OCI-LY1 (cell line): ENCODE data around the gene TRABD2B.

Experiments used
- H2AFZ ChIP-seq: fragments of 200-600 bp; sonication (generic), shearing (Covaris generic); 2 replicates; pipeline ENCODE4 v1.6.0; 2014; ENCODE audit warnings: antibody characterized with exemption, mild to moderate bottlenecking, low read length
- H3F3A ChIP-seq: fragments of 200-600 bp; sonication (generic), shearing (Covaris generic); 2 replicates; pipeline ENCODE4 v1.6.0; 2014; ENCODE audit warnings: mild to moderate bottlenecking, antibody characterized with exemption, low read length, moderate library complexity; ENCODE audit not compliant: insufficient read depth
- H3K27ac ChIP-seq: fragments of 200-600 bp; sonication (generic); 2 replicates; pipeline ENCODE4 v1.5.1; 2014; ENCODE audit warnings: low read length, mixed run types, mild to moderate bottlenecking, low read depth; ENCODE audit not compliant: poor library complexity, severe bottlenecking
- H3K27me3 ChIP-seq: fragments of 200-600 bp; sonication (generic); 2 replicates; pipeline ENCODE4 v1.6.0; 2014; ENCODE audit warnings: antibody characterized with exemption, mild to moderate bottlenecking, low read length, moderate library complexity; ENCODE audit not compliant: insufficient read depth
- H3K36me3 ChIP-seq: fragments of 200-600 bp; sonication (generic); 2 replicates; pipeline ENCODE4 v1.6.1; 2014; ENCODE audit warnings: mild to moderate bottlenecking, antibody characterized with exemption, low read length, moderate library complexity, mixed read lengths; ENCODE audit not compliant: insufficient read depth
- H3K4me1 ChIP-seq: fragments of 200-600 bp; sonication (generic); 2 replicates; pipeline ENCODE4 v1.5.1; 2014; ENCODE audit warnings: mild to moderate bottlenecking, low read length, moderate library complexity; ENCODE audit not compliant: insufficient read depth, severe bottlenecking
- H3K4me2 ChIP-seq: fragments of 200-600 bp; sonication (generic), shearing (Covaris generic); 2 replicates; pipeline ENCODE4 v1.6.1; 2014; ENCODE audit warnings: low read length
- H3K4me3 ChIP-seq: fragments of 200-600 bp; sonication (generic); 2 replicates; pipeline ENCODE4 v1.5.1; 2014; ENCODE audit warnings: low read length, low read depth, mild to moderate bottlenecking, mixed read lengths; ENCODE audit not compliant: poor library complexity, severe bottlenecking
- H3K79me2 ChIP-seq: fragments of 200-600 bp; shearing (Covaris generic); 2 replicates; pipeline ENCODE4 v1.6.1; 2016; ENCODE audit warnings: mixed run types, low read length, mixed read lengths; ENCODE audit not compliant: insufficient read depth
- H3K9ac ChIP-seq: fragments of 200-600 bp; sonication (generic), shearing (Covaris generic); 2 replicates; pipeline ENCODE4 v1.6.1; 2014; ENCODE audit warnings: mild to moderate bottlenecking, low read length, mixed read lengths
- H3K9me2 ChIP-seq: fragments of 200-600 bp; sonication (generic), shearing (Covaris generic); 2 replicates; pipeline ENCODE4 v1.6.1; 2014; ENCODE audit warnings: low read depth, mild to moderate bottlenecking, low read length, mixed read lengths
- H3K9me3 ChIP-seq: fragments of 200-600 bp; shearing (Covaris generic); 2 replicates; pipeline ENCODE4 v1.6.1; 2014; ENCODE audit warnings: low read length, mixed read lengths
- H4K20me1 ChIP-seq: fragments of 200-600 bp; sonication (generic), shearing (Covaris generic); 2 replicates; pipeline ENCODE4 v1.6.0; 2016; ENCODE audit warnings: mild to moderate bottlenecking, low read length; ENCODE audit not compliant: insufficient read depth
- EZH2 ChIP-seq: fragments of 200-600 bp; sonication (generic), shearing (Covaris generic); IDR thresholded peaks from 2 replicates; pipeline ENCODE4 v1.8.0; 2017; ENCODE audit warnings: borderline replicate concordance, mixed run types, mild to moderate bottlenecking, antibody characterized with exemption, low read length, moderate library complexity, mixed read lengths
- TF ChIP-seq, protein P1 (sequence below): fragments of 200-600 bp; sonication (generic), shearing (Covaris generic); IDR thresholded peaks from 2 replicates; pipeline ENCODE4 v1.5.1; 2017; ENCODE audit warnings: mild to moderate bottlenecking, antibody characterized with exemption, low read length, moderate library complexity, mixed read lengths

TRABD2B gene

DNA sequence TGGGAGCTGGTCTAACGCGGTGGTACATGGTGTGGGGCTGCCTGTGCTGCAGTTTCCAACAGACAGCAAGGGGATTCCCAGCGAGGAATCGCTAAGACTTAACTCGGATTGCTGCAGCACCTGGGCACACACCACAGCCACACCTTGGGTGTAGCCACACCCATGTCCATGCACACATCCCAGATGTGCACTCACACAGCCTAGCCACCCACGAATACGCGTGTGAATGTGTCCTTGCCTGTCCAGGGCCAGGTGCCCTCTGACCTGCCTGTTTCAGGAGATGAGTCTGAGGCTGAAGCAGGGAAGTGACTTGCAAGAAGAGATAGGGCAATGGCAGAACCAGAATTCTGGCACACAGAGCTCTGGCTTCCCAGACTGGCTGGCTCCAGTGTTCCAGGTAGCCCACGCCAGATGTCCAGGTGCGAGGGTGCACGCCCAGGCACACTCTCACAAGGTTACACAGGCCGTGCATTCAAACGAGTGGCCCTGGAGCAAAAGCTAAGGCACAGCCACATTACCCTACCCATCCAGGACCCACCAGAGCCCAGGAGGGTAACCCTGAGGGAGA lies 272.7 kb downstream of the TRABD2B start:
- Histone ChIP-seq H2AFZ (no peak overlapping the region), H3K9me2 (no peaks in the 10 kb centered on the region), H3K79me2 (no peaks in the 10 kb centered on the region), H3F3A (no peaks in the 10 kb centered on the region), H3K9me3 (no peaks in the 10 kb centered on the region), H3K4me1 (no peaks in the 10 kb centered on the region), H3K4me3 (no peak overlapping the region), H3K4me2 (no peak overlapping the region), H4K20me1 (no peaks in the 10 kb centered on the region), H3K27ac (no peak overlapping the region), H3K36me3 (no peaks in the 10 kb centered on the region), H3K27me3 (peaks cover 4% of the 10 kb centered on the region; the same call in 1 of the 2 replicates), H3K9ac (no peak overlapping the region)
- TF ChIP-seq EZH2 = no peak
- TF ChIP-seq, protein P1, sequence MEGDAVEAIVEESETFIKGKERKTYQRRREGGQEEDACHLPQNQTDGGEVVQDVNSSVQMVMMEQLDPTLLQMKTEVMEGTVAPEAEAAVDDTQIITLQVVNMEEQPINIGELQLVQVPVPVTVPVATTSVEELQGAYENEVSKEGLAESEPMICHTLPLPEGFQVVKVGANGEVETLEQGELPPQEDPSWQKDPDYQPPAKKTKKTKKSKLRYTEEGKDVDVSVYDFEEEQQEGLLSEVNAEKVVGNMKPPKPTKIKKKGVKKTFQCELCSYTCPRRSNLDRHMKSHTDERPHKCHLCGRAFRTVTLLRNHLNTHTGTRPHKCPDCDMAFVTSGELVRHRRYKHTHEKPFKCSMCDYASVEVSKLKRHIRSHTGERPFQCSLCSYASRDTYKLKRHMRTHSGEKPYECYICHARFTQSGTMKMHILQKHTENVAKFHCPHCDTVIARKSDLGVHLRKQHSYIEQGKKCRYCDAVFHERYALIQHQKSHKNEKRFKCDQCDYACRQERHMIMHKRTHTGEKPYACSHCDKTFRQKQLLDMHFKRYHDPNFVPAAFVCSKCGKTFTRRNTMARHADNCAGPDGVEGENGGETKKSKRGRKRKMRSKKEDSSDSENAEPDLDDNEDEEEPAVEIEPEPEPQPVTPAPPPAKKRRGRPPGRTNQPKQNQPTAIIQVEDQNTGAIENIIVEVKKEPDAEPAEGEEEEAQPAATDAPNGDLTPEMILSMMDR = no peak

DNA sequence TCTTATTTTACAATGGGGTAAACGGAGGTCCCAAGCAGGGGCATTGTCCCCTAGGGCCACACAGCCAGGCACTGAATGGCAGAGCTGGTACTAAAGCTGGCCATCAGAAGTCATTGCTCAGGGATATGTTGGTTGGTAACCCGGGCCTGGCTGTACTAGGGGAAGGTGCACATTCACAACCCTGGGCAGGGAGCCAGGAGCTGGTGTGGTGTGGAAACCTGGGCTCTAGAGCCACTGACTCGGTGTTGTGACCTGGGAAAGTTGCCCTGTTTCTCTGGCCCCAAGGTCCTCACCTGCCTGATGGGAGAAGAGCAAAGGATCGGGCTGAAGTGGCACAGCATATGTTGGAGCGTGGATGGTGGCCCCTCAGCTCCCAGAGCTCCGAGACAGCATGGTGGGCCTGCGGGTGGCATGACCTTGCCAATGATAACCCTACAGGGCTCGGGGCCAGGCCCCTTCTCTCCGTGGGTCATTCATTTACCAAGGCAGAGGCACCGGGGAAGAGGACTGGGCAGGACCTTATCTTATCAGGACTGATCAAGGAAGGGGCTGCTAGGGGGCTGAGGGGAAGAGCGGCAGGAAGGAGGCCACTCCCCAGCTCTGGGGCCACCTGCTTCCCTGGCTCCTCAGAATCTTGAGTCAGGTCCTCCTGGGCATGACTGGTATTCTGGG lies 274.1 kb downstream of the TRABD2B start:
- H3K9me3 ChIP-seq = no peaks in the 10 kb centered on the region
- no peaks in the 10 kb centered on the region for H4K20me1 ChIP-seq
- H2AFZ ChIP-seq = no peak overlapping the region
- no peak overlapping the region for H3K4me2 ChIP-seq
- H3F3A ChIP-seq = no peaks in the 10 kb centered on the region
- no peak overlapping the region for H3K9ac ChIP-seq
- H3K9me2 ChIP-seq = no peaks in the 10 kb centered on the region
- no peaks in the 10 kb centered on the region for H3K79me2 ChIP-seq
- no peak overlapping the region for H3K27ac ChIP-seq
- H3K4me1 ChIP-seq = no peaks in the 10 kb centered on the region
- TF ChIP-seq, protein P1 = no peak
- no peak for TF ChIP-seq EZH2
- no peak overlapping the region for H3K4me3 ChIP-seq
- peaks cover 4% of the 10 kb centered on the region; the same call in 1 of the 2 replicates for H3K27me3 ChIP-seq
- H3K36me3 ChIP-seq = no peaks in the 10 kb centered on the region

DNA sequence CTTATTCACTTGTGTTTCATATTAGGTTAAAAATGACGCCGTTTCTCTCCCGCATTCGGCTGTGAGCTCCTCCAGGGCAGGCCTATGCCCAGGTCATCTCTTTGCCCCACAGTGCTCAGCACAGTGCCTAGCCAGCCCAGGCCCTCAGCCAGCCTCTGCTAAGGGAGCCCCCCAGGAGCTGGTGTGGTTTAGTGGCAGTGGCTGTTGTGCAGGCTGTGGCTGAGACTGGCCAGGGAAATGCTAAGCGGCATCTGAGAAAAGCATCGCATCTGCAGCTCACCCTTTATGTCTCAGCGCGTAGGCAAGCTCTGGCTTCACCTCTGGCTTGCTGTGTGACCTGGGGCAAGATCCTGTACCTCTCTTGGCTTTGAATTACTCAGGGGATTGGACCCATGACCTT lies 275.1 kb downstream of the TRABD2B start:
- Histone ChIP-seq H3K4me1 (no peaks in the 10 kb centered on the region), H2AFZ (no peak overlapping the region), H3K4me3 (no peak overlapping the region), H3K9me3 (no peaks in the 10 kb centered on the region), H3K79me2 (no peaks in the 10 kb centered on the region), H4K20me1 (no peaks in the 10 kb centered on the region), H3K9ac (no peak overlapping the region), H3K27ac (no peak overlapping the region), H3K36me3 (no peaks in the 10 kb centered on the region), H3F3A (no peaks in the 10 kb centered on the region), H3K4me2 (no peak overlapping the region), H3K27me3 (peaks cover 4% of the 10 kb centered on the region; the same call in 1 of the 2 replicates), H3K9me2 (no peaks in the 10 kb centered on the region)
- no peak for TF ChIP-seq EZH2
- TF ChIP-seq, protein P1 = no peak
